Subcutaneous adipose tissue (tissue), 4 donors: ENCODE results near the gene OBSCN. TPM values are rescaled to one million over a fixed set of nuclear protein-coding genes. Genes with fewer than 3 reads are reported as not detected.

Experiments
- total RNA-seq, 4 donors: library from RNA; depleted of rRNA; stranded (reverse); fragments of >200 nt; gene quantifications; one replicate each; pipeline ENCODE4 v1.1.0, GENCODE V29; 2016
- TF ChIP-seq, protein P1 (sequence below): fragments of 450-650 bp; IDR thresholded peaks from one replicate; pipeline ENCODE4 v1.5.1; 2016; ENCODE audit warnings: low read depth, mild to moderate bottlenecking, control low read depth, antibody characterized with exemption, moderate library complexity

OBSCN gene
- total RNA-seq, 4 donors from 2014 or later = 4.1 to 4.9 (median 4.7) TPM

DNA sequence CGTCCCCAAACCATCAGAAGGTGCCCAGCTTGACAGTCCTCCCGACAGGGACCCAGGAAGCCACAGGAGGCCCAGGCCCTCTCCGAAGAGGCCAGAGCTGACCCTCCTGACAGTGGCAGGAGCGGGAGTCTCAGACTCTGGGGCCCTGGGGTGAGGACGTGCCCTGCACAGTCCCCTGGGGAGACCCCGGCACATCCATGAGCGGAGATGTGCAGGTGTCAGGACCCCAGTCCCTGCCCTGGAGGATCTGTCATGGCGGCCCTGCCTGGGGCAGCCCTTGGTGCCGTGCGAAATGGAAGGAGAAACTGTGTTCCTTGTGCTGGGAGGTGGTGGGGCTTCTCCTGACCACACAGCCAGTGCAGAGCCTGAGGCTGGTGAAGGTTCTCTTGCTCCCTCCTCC, 55.8 kb downstream of the OBSCN start:
- TF ChIP-seq, protein P1, sequence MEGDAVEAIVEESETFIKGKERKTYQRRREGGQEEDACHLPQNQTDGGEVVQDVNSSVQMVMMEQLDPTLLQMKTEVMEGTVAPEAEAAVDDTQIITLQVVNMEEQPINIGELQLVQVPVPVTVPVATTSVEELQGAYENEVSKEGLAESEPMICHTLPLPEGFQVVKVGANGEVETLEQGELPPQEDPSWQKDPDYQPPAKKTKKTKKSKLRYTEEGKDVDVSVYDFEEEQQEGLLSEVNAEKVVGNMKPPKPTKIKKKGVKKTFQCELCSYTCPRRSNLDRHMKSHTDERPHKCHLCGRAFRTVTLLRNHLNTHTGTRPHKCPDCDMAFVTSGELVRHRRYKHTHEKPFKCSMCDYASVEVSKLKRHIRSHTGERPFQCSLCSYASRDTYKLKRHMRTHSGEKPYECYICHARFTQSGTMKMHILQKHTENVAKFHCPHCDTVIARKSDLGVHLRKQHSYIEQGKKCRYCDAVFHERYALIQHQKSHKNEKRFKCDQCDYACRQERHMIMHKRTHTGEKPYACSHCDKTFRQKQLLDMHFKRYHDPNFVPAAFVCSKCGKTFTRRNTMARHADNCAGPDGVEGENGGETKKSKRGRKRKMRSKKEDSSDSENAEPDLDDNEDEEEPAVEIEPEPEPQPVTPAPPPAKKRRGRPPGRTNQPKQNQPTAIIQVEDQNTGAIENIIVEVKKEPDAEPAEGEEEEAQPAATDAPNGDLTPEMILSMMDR = no peak

DNA sequence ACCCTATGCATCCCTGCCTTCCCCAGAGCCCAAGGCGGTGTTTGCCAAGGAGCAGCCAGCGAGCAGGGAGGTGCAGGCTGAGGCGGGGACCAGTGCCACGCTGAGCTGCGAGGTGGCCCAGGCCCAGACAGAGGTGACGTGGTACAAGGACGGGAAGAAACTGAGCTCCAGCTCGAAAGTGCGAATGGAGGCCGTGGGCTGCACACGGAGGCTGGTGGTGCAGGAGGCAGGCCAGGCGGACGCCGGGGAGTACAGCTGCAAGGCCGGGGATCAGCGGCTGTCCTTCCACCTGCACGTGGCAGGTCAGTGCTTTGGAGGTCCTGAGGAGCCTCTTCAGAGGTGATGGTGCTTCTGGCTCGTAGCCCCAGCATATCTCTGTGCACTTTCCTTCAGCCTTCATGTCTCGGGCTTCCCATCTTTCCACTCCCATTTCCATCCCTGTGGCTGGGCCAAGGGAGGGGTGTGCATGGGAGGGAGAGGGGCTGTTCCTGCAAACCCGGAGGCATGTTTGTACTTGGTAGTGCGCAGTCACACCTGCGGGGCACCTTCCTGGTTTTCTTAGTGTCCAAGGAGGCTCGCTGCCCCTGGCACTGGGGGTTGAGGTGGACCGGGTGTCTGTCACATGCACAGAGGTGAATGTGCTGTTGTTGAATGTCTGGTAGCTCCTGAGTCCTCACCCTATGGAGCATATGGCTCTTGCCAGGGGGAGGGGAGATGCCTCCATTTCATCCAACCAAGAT, 56.4 kb downstream of the OBSCN start:
- TF ChIP-seq, protein P1 = no peak

DNA sequence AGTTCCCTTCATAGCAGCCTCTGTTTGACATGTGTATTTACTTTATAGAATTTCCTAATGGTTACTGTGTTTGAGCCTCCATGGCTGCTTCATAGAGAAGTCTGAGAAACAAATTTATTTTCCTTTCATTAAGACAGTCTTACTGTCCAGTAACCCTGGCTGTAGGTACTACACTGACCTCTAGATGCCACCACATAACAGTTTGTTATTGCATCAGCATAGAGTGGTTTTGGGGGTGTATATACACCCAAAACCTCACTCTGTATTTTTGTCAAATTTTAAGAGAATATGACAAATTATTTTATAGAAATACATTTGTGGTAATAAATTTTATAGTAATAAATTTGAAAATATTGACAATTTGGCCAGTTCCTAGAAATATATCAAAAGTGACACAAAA, 57.3 kb downstream of the OBSCN start:
- TF ChIP-seq, protein P1 = no peak

DNA sequence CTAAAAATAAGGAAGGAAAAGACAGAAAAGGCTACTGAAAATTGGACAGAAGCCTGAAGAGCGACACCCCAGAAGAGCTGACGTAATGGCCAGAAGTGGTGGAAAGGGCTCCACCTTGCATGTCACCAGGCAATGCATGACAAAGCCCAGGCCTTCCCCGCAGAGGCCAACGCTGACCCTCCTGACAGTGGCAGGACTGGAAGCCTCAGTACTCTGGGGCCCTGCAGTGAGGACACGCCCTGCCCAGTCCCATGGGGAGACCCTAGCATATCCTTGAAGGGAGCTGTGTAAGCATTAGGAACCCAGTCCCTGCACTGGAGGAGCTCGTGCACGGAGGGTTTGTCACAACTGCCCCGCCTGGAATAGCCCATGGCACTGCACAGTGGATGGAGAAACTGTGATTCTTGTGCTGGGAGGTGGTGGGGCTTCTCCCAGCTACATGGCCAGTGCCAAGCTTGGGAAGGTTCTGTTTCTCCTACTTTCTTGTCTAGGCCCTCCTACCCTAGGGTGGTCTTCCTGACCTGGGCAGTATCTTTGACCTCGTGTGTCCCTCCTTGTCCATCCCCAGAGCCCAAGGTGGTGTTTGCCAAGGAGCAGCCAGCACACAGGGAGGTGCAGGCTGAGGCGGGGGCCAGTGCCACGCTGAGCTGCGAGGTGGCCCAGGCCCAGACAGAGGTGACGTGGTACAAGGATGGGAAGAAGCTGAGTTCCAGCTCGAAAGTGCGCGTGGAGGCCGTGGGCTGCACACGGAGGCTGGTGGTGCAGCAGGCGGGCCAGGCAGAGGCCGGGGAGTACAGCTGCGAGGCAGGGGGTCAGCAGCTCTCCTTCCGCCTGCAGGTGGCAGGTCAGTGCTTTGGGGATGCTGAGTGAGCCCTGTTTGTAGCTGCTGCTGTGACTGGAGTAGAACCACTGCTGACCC, 60.4 kb downstream of the OBSCN start:
- TF ChIP-seq, protein P1 = no peak

DNA sequence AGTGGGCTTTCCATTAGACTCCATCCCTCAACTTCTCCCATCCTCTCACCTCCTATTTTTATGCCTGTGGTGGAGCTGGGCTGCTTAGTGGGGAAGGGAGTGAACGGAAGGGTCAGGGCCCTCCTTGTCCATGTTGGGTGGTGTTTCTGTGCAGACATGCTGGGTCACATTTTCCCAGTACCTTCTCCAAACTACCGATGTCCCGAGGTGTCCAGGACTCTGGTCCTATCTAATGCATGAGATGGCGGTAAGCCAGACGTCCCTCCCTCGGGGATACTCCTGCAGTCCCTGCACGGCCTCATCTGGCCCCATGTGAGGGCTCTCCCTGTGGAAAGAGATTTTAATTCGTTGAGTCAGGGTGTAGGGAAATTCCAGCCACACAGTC, 61.0 kb downstream of the OBSCN start:
- TF ChIP-seq, protein P1 = no peak

DNA sequence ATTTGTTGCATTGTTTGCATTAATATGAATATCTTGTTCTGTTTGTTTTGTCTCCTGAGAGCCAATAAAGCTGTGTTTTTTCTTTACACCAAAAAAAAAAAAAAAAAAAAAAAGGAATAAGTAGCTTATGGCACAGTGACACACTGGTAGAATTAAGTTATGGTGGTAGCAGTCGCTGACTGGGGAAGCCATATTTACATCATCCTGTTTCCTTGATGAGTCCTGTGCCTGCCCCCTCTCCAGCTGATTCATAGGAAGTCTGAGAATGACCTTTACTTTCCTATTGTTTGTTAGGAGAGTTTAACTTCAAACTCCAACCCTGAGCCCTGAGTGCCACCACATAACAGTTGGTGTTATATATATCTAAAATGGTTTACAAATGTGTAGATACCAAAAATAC, 62.2 kb downstream of the OBSCN start:
- TF ChIP-seq, protein P1 = no peak

DNA sequence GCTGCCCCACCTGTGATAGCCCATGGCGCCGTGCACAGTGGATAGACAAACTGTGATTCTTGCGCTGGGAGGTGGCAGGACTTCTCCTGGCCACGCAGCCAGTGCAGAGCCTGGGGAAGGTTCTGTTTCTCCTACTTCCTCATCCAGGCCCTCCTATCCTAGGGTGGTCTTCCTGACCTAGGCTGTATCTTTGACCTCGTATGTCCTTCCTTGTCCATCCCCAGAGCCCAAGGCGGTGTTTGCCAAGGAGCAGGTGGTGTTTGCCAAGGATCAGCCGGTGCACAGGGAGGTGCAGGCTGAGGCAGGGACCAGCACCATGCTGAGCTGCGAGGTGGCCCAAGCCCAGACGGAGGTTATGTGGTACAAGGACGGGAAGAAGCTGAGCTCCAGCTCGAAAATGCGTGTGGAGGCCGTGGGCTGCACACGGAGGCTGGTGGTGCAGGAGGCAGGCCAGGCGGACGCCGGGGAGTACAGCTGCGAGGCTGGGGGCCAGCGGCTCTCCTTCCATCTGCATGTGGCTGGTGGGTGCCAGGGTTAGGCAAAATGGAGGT, 63.9 kb downstream of the OBSCN start:
- TF ChIP-seq, protein P1 = no peak
